GM12878 (cell line): ENCODE results near the gene SEC14L1. TPM values are rescaled to one million over a fixed set of nuclear protein-coding genes. Genes with fewer than 3 reads are reported as not detected.

Experiments
- ATAC-seq: fragments of 200-7000 bp; cut with Tn5 transposase; 3 replicates; pipeline ENCODE4 v1.9.1; 2020; ENCODE audit warnings: mild to moderate bottlenecking, moderate library complexity
- BruUV-seq: library from RNA; stranded (reverse); fragments of 400-500 nt; replicated peaks from 2 replicates; lab custom pipeline; 2021; lab: Mats Ljungman, UMichigan
- CTCF ChIA-PET: fragments of 300-600 bp; sonication (Branson Sonifier 250); formaldehyde crosslinking; extraction: SDS; loops from one replicate; lab custom pipeline; 2021; ENCODE audit warnings: inconsistent platforms; lab: Yijun Ruan, JAX
- POLR2A ChIA-PET: fragments of 350-600 bp; formaldehyde crosslinking; extraction: SDS; loops from one replicate; lab custom pipeline; 2021; ENCODE audit warnings: inconsistent platforms; lab: Charles Lee
- RAD21 ChIA-PET: fragments of 300-600 bp; sonication (Branson Sonifier 250); formaldehyde crosslinking; loops from one replicate; lab custom pipeline; 2023; ENCODE audit warnings: antibody characterized with exemption; ENCODE audit not compliant: unreplicated experiment; lab: Charles Lee
- SMC1A ChIA-PET: fragments of 300-600 bp; sonication (Branson Sonifier 250); formaldehyde crosslinking; loops from one replicate; lab custom pipeline; 2023; ENCODE audit not compliant: unreplicated experiment, uncharacterized antibody; lab: Charles Lee
- DNase-seq: peaks from one replicate; pipeline ENCODE4 v3.0.0-alpha.2; 2011; ENCODE audit warnings: low read depth, low spot score
- FAIRE-seq: peaks from 3 replicates; lab custom pipeline; 2011; peaks lifted over from hg19 to GRCh38; lab: Jason Lieb, UNC
- H2AFZ ChIP-seq: 2 replicates; pipeline ENCODE4 v1.6.0; 2011; ENCODE audit warnings: low read depth, low read length, control low read depth; ENCODE audit not compliant: control insufficient read depth
- H3K27ac ChIP-seq: 2 replicates; pipeline ENCODE4 v1.5.1; 2011; ENCODE audit warnings: control low read depth; ENCODE audit not compliant: control insufficient read depth, insufficient read depth
- H3K27me3 ChIP-seq, 2 experiments: replicated peaks in 1 of 2; 2 replicates each; pipeline versions ENCODE4 v1.6.0 to v1.6.1; 2011; ENCODE audit warnings: low read length in 1 of 2; ENCODE audit not compliant: control insufficient read depth in 2 of 2, insufficient read depth in 2 of 2
- H3K36me3 ChIP-seq, 2 experiments: 2 replicates each; pipeline ENCODE4 v1.5.1; 2011; ENCODE audit warnings: low read length in 1 of 2; ENCODE audit not compliant: control insufficient read depth in 2 of 2, insufficient read depth in 2 of 2
- H3K4me1 ChIP-seq: 2 replicates; pipeline ENCODE4 v1.6.1; 2011; ENCODE audit warnings: mild to moderate bottlenecking, low read length, moderate library complexity, mixed read lengths; ENCODE audit not compliant: control insufficient read depth, insufficient read depth
- H3K4me2 ChIP-seq: 2 replicates; pipeline ENCODE4 v1.6.0; 2011; ENCODE audit warnings: control low read depth; ENCODE audit not compliant: control insufficient read depth, insufficient read depth
- H3K4me3 ChIP-seq: fragments of 200-600 bp; sonication (generic); 2 replicates; pipeline ENCODE4 v1.5.1; 2016
- H3K79me2 ChIP-seq: 2 replicates; pipeline ENCODE4 v1.6.0; 2011; ENCODE audit warnings: low read length; ENCODE audit not compliant: control insufficient read depth, insufficient read depth
- H3K9ac ChIP-seq: 2 replicates; pipeline ENCODE4 v1.8.0; 2011; ENCODE audit warnings: low read length, control low read depth, mixed read lengths; ENCODE audit not compliant: control insufficient read depth, insufficient read depth
- H3K9me3 ChIP-seq: replicated peaks from 3 replicates; pipeline ENCODE4 v1.5.1; 2011; ENCODE audit warnings: mild to moderate bottlenecking, low read length; ENCODE audit not compliant: control insufficient read depth, insufficient read depth
- H4K20me1 ChIP-seq: 2 replicates; pipeline ENCODE4 v1.6.0; 2011; ENCODE audit not compliant: control insufficient read depth, insufficient read depth
- ATF7 ChIP-seq: fragments of 450-650 bp; IDR thresholded peaks from 2 replicates; pipeline ENCODE4 v1.6.1; 2016; ENCODE audit warnings: low read depth, mild to moderate bottlenecking
- E2F8 ChIP-seq: fragments of 450-650 bp; IDR thresholded peaks from 2 replicates; pipeline ENCODE4 v1.6.1; 2018; ENCODE audit warnings: mild to moderate bottlenecking, low read depth, moderate library complexity; ENCODE audit not compliant: partially characterized antibody
- TAF1 ChIP-seq: IDR thresholded peaks from 2 replicates; pipeline ENCODE4 v1.6.1; 2011; ENCODE audit warnings: mild to moderate bottlenecking, low read depth, low read length, borderline replicate concordance
- ZNF592 ChIP-seq: fragments of 450-650 bp; IDR thresholded peaks from 2 replicates; pipeline ENCODE4 v1.6.1; 2017; ENCODE audit warnings: mild to moderate bottlenecking, moderate library complexity
- WGBS: methylation state at CpG from one replicate; pipeline ENCODE4 v1.1.6; 2016; ENCODE audit warnings: low lambda C conversion rate; ENCODE audit not compliant: insufficient replicate concordance, insufficient coverage; ENCODE audit errors: missing lambda C conversion rate; 5-methylcytosine and 5-hydroxymethylcytosine counted together
- in situ Hi-C: fragments of 300-500 bp; cut with MboI; formaldehyde crosslinking; loops from 9 replicates; pipeline ENCODE4 v1.14.3; 2018; ENCODE audit warnings: mixed read lengths
- intact Hi-C: fragments of 100-400 bp; cut with micrococcal nuclease; formaldehyde crosslinking; loops from one replicate; pipeline ENCODE4 v1.14.2; 2022; ENCODE audit not compliant: unreplicated experiment
- polyA plus RNA-seq, 11 experiments: library from polyadenylated mRNA; depleted of rRNA in 4 of 11; unstranded in 6 of 11; stranded (reverse) in 5 of 11; fragments of >200 nt; fragmentation: Nextera tagmentation in 4 of 11; fragmentation: Illumina TruSeq in 1 of 11; extraction: Ambion mirVana in 4 of 11; extraction: Trizol in 1 of 11; gene quantifications; 1 replicate in 1 of 11; 2 replicates in 10 of 11; pipeline versions ENCODE4 v1.2.1 to v1.2.3, GENCODE V29; 2011 to 2016; ENCODE audit warnings: inconsistent platforms in 2 of 11, missing spikeins in 2 of 11, low read depth in 1 of 11
- total RNA-seq, 4 experiments: library from RNA; depleted of rRNA in 3 of 4; stranded (reverse); fragments of >200 nt in 3 of 4; fragmentation: Illumina TruSeq in 1 of 4; extraction: Trizol in 1 of 4; gene quantifications; 2 replicates each; pipeline versions ENCODE4 v1.2.1 to v1.2.3, GENCODE V29; 2013 to 2021

Gene SEC14L1
- total and polyA plus RNA-seq, 10 of the 15 experiments (the other 5 are each of a cell fraction or from before 2014, with no cell fraction given) = 6.3 to 66.1 (median 33.5) TPM

- Histone ChIP-seq H3K27ac (no peak overlapping the region), H3K9ac (no peak overlapping the region), H3K4me2 (no peak overlapping the region), H3K79me2 (no peaks in the 10 kb centered on the region), H2AFZ (no peak overlapping the region), H4K20me1 (no peaks in the 10 kb centered on the region), H3K9me3 (no peaks in the 10 kb centered on the region), H3K36me3 (no peaks in the 10 kb centered on the region), H3K27me3 (no peaks in the 10 kb centered on the region), H3K4me3 (no peak overlapping the region), H3K4me1 (peaks cover 5% of the 10 kb centered on the region)
- no peak for ATAC-seq
- WGBS = 52% methylated on average over 9 of the region's 9 CpGs
- intact Hi-C loops = no loop called here
- no peak for DNase-seq
- CTCF ChIA-PET = interaction anchor here (0.5 kb wide), 1 partner anchor 35 kb away, joined by 3 read pairs; no protein-coding TSS in a partner anchor
- in situ Hi-C loops = no loop called here
- POLR2A ChIA-PET = no interaction called here
- BruUV-seq = no TSS peak
- no peak for TF ChIP-seq TAF1
- TF ChIP-seq ATF7 = no peak
- TF ChIP-seq ZNF592 = no peak
- TF ChIP-seq E2F8 = no peak
- TF ChIP-seq, all 136 proteins: peak for 0
- SMC1A ChIA-PET = interaction anchor here (0.9 to 1.8 kb wide), 2 partner anchors 9 kb away, joined by 3 to 4 read pairs; no protein-coding TSS in a partner anchor
- FAIRE-seq = no peak
- RAD21 ChIA-PET = interaction anchor here (1.9 kb wide), 1 partner anchor 10 kb away, joined by 5 read pairs; no protein-coding TSS in a partner anchor
Measured at GRCh38 chr17:77130525-77130924, 10.2 kb upstream of the SEC14L1 start.
